GM21515 (cell line): ENCODE measurements around the gene ATP5MK.
"Not testable (repeated sequence)": the region's sequence is repeated elsewhere in the genome, so short reads cannot be mapped to it uniquely, and the experiment has no call there.

ENCODE experiments used
- ATAC-seq: cut with Tn5 transposase; IDR thresholded peaks from one replicate; pipeline ENCODE4 v1.9.1; 2021; ENCODE audit not compliant: unreplicated experiment

The ATP5MK gene, protein sequence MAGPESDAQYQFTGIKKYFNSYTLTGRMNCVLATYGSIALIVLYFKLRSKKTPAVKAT

DNA sequence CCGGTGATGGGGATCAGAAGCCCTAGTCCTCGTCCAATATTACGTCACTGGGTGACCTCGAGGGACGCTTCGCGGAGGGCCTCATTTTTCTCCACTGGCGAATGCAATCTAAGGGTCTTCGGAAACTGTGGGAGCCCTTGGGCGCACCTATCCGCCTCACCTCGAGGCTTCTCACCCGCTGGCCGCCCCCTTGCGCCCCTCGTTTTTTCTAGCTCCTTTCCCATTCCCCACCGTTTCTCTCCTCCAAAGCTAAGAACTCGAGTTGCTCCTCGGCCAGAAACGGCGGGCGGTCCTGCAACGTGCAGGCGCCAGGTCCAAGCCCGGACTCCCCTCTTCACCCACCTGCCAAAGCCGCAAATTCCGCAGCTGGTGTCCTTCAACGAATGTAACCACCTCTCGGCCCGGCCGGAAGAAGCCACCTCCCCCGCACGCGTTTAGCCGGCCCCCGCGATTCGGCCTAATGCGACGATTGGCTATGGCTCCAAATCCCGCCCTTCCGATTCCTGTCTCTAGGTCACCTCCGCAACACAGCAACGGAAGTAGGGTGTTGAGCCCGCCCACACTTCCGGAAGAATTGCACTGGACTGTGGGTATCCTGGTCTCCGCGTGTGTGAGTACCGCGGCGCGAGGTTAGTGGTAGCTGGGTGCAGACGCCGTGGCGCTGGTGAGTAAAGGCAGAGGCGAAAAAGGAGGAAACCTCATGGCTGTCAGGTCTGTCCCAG, at the start of gene ATP5MK, which contains the start of gene PDCD11:
Gene ATP5MK, minus strand, starts transcription at position 409 of the 722 bp plus-strand sequence. CDS start 4,018 bp downstream, outside the sequence.
Gene PDCD11, plus strand, starts transcription at position 560 of the 722 bp plus-strand sequence. CDS start 1,801 bp downstream, outside the sequence.
- ATAC-seq, result peak; percentile 97

DNA sequence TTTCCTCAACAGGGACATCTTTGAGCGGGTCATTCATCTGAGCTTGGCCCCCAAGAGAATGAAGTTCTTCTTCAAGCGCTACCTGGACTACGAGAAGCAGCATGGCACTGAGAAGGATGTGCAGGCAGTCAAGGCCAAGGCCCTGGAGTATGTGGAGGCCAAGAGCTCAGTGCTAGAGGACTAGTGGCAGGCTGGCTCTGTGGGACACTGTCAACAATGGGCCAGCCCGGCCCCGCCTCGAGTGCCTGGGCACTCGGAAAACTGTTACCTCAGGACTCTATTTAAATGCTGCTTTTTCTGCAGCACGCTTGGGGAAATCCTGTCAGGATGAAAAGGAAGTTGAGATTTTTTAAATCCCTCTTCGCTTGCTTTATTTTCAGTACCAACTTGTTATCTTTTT, 49.1 kb upstream of the ATP5MK start:
- no peak for ATAC-seq

DNA sequence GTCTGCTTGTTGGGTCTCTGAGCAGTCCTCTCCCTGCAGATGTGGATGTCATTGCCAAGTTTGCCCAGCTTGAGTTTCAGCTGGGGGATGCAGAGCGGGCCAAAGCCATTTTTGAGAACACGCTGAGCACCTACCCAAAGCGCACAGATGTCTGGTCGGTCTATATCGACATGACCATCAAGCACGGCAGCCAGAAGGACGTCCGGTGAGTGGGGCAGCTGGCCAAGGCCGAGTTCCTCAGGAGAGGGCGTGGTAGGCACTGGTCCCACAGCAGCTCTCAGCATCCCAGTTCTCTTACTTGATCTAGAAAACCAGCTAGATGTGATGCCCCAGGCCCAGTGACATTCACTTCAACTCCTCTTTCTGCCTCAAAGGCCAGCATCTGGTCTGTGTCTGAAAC, 48.2 kb upstream of the ATP5MK start:
- no peak for ATAC-seq

DNA sequence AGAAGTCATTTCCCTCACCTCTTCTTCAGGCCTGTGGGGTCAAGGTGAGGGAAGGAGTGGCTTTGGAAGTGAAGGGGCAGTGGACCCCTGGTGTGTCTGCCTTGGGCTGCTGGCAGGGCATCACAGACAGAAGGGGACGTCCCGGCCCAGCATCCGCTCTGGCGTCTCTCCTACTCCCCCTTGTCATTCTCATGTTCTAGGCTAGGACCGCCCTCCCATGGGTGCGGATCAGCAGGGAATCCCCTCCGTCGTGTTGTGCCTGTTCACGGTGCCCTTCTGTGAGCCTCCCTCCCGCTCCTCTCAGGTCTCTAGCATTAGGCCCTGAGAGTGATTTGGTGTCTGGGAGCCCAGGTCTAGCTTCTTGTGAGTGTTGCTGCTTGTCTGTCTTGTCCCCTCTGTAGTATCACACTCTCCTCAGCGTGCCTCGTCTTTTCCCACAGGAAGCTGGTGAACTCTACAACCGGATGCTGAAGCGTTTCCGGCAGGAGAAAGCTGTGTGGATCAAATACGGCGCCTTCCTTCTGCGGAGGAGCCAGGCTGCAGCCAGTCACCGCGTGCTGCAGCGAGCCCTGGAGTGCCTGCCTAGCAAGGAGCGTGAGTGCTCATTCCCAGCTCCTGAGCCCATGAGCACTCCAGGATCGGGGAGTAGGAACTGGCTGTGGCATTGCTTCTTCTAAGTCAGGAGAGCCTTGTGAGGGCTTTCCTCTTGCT, 47.4 kb upstream of the ATP5MK start:
- no peak for ATAC-seq

DNA sequence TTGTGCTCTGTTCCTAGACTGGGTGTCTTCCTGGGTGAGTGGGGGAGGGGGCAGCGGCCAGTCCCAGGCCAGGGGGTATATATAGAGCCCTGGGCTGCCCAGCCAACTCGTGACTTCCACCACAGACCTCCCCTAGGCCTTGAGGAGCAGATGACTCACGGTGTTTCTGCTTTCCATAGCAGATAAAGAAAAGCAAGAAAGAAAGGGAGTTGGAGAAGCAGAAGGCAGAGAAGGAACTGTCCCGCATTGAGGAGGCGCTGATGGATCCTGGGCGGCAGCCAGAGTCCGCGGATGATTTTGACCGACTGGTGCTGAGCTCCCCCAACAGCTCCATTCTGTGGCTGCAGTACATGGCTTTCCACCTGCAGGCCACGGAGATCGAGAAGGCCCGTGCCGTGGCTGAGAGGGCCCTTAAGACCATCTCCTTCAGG, 45.8 kb upstream of the ATP5MK start:
- ATAC-seq, result no peak

DNA sequence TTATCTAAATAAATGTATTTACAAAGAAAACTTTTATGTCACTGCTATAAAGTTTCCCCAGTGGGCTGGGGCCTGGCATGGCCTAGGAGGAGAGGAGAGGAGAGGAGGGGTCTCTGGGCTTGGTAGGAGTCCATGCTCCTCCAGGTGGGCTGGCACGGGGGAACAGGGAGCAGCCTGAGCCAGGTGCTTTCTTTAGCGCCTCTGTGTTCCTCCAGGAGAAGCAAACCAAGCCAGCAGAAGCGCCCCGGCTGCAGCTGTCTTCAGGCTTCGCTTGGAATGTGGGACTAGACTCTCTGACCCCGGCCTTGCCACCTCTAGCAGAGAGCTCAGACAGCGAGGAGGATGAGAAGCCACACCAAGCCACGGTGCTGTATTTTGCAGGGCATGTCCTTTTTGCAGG, 45.3 kb upstream of the ATP5MK start:
- ATAC-seq, result no peak

DNA sequence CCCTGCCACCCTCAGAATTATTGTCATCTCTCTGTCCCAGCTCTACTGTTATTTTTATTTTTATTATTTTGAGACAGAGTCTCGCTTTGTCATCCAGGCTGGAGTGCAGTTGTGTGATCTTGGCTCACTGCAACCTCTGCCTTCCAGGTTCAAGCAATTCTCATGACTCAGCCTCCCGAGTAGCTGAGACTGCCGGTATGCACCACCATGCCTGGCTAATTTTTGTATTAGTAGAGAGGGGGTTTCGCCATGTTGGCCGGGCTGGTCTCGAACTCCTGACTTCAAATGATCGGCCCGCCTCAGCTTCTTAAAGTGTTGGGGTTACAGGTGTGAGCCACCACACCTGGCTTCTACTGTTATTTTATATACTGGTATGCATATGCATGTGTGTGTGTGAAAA, 44.9 kb upstream of the ATP5MK start:
- no peak for ATAC-seq

DNA sequence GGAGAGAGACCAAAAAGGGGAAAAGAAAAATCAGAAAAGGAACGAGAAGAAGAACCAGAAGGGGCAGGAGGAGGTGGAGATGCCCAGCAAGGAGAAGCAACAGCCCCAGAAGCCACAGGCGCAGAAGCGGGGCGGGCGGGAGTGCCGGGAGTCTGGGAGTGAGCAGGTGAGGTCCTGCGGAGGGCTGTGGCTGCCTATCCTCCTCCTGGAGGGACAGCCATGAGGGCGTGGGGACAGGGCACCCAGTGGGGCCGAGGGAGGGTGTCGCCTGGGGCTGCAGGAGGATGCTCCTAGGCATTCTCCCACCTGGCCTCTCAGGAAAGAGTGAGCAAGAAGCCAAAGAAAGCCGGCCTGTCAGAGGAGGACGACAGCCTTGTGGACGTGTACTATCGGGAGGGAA, 44.1 kb upstream of the ATP5MK start:
- ATAC-seq, result no peak

DNA sequence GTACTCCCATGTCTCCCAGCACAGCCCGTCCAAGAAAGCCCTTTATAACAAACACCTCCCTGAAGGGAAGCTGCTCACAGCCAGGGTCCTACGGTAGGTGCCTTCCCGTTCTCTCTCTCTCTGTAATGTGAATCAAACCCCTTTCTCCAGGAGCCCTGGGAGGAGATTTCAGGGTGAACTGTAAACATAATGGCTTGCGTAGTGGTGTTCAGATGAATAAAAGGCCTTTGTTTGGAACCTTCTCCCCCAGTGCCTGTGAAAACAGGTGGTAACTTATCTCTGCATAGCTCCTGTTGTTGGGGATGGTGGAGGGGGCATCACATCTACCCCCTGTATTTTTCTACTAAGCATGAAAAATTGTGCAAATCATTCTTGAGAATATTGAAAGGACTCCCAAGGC, 43.5 kb upstream of the ATP5MK start:
- no peak for ATAC-seq

DNA sequence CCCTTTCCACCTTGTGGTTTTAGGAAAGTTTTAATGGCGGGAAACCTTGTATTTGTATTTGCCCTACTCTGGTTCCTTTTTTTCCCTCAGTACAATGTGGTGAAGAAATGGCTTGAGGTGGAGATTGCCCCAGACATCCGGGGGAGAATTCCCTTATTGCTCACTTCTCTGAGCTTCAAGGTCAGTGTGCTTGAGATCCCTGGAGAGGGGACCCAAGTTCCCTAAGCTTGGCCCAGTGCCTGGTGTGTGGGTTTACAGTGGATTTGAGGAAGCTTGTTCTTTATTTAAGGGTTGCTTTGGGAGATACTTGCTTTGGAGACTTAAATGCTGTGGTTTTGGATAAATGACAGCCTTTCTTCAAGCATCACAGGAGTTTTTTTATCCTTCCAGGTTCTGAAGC, 37.6 kb upstream of the ATP5MK start:
- ATAC-seq, result no peak

DNA sequence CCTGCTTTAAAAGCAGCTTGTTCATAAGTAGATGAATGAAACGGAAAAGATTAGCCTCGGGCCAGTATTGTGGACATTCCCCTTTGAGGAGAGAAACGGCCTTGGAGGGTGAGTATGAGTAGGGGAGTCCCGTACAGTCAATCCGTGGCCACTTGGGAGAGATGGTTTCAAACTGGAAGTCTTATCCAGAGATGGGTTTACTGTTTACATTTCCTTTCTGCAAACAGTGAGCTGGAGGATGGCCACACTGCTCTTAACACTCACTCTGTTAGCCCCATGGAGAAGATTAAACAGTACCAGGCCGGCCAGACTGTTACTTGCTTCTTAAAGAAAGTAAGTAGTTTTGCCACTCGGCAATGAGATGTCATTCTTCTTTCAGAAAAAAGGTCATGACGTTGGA, 35.6 kb upstream of the ATP5MK start:
- no peak for ATAC-seq

DNA sequence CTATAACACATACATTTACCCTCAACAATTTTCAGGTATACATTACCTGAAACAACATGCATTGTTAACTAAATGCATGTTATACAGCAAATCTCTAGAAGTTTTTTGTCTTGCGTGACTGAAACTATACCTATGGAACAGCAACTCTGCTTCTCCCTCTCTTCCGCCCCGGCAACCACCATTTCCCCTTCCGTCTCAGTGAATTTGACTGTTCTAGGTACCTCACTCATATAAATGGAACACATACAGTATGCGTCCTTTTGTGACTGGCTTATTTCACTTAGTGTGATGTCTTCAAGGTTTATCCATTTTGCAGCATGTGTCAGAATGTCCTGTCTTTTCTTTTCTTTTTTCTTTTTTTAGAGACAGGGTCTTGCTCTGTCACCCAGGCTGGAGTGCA, 33.4 kb upstream of the ATP5MK start:
- no peak for ATAC-seq

DNA sequence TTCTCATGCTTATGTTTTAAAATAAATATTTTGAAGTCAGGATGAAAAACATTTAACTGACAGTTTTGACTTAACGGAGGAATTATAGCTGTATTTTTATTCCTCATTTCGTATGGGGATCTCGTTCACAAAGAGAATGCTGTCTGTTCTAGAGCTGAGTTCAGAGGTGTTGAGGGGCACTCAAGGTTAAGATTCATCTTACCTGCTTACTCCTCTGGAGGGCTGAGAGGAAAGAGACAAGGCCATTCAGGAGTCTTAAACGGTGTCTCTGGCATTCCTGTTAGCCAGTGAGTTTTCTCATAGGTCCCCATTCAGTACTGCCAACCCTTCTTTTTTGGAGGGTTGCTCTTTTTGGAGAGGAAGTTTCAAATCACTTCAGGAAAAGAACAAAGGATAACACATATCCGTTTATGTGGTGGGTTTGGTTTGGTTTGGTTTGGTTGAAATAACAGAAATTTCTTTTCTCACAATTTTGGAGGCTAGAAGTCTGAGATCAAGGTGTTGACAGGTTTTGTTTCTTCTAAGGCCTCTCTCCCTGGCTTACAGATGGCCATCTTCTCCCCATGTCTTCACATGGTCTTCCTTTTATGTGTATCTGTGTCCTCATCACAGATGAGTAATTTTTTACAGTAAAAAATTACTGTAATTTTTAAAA, 32.8 kb upstream of the ATP5MK start:
- no peak for ATAC-seq

DNA sequence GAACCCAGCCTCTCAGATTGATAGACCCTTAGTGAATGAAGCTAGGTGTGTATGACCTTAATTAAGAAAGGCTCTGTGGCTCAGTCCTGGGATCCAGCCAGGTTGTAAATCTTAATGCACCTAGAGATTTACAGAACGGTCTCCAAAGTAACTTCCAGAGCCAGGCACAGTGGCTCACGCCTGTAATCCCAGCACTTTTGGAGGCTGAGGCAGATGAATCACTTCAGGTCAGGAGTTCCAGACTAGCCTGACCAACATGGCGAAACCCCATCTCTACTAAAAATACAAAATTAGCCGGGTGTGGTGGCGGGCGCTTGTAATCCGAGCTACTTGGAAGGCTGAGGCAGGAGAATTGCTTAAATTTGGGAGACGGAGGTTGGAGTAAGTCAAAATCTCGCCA, 31.6 kb upstream of the ATP5MK start:
- no peak for ATAC-seq

DNA sequence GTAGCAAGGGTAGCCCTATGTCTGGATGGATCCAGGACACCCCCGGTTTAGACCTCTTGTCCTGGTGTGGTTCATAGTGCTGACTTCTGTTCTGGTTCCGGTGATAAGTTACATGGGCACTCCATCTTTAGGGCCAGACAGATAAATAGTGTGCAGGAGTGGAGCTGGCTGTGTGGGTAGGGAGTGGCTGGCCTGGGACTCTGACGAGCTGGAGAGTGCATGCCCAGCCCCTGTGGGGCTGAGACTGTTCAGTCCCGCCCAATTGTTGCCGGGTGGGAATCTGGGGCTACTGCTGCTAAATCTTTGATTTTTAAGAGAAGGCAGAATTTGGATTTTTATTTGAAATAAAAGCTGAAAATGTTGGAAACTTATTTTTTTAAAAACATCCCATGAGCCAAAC, 27.5 kb upstream of the ATP5MK start:
- no peak for ATAC-seq

DNA sequence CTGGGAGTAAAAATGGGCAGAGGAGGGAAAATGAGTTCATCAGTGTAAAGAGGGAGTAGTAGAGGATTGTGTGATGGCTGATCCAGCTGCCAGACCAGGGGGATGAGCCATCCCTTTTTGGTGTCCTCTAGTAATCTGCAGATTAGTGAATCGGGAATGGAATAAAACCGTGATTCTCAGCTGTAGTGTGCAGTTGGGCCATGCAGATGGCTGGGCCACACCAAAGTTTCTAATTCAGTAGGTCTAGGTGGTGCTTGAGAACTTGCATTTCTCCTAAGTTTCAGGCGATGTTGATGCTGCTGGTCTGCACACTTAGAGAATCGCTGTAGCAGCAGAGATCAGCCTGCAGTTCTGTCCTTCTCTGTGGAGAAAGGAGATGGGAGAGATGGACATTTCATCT, 22.8 kb upstream of the ATP5MK start:
- ATAC-seq, result no peak

DNA sequence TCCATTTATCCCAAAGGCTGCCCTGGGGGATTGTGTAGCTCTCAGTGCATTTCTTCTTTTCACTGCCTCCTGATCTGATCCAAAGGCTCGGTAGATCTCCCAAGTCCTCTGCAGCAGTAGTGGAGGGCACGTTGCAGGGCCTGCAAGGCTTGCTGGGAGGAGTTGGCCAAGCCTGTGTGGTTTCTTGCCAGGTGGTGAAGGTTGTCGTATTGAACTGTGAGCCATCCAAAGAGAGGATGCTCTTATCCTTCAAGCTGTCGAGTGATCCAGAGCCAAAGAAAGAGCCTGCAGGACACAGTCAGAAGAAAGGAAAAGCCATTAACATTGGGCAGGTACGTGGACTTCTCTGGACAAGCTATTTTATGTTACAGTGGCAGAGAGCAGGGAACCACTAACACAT, 21.3 kb upstream of the ATP5MK start:
- no peak for ATAC-seq

DNA sequence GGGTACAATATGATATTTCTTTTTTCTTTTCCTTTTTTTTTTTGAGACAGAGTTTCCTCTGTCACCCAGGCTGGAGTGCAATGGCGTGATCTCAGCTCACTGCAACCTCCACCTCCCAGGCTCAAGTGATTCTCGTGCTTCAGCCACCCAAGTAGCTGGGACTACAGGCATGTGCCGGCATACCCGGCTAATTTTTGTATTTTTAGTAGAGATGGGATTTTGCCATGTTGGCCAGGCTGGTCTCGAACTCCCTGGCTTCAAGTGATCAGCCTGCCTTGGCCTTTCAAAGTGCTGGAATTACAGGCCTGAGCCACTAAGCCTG, 20.8 kb upstream of the ATP5MK start:
- not testable (repeated sequence) for ATAC-seq

DNA sequence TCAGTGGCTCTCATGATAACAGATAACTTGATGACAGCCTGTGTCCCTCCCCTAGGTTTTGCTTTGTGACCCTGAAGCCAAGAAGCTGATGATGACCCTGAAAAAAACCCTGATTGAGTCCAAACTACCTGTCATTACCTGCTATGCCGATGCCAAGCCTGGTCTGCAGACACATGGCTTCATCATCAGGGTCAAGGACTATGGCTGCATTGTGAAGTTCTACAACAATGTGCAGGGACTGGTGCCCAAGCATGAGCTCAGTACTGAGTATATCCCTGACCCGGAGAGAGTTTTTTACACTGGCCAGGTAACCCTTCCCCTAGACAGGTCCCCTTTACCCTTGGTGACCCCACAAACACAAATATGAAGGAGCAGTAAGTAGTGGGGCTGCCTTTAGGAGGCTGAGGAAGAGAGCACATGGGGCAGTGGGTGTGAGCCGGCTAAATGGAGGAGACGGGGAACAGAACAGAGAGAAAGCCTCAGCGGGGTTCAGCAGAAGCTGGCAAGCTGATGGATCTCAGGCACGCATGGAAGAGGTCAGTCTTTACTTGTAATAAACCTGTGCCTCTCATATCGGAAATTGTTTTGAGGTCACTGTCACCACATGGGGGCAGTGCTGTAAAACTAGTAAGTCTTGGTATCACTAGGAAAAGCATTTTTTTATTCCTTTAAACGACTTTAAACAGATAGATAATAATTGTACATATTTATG, 20.3 kb upstream of the ATP5MK start:
- ATAC-seq, result no peak

DNA sequence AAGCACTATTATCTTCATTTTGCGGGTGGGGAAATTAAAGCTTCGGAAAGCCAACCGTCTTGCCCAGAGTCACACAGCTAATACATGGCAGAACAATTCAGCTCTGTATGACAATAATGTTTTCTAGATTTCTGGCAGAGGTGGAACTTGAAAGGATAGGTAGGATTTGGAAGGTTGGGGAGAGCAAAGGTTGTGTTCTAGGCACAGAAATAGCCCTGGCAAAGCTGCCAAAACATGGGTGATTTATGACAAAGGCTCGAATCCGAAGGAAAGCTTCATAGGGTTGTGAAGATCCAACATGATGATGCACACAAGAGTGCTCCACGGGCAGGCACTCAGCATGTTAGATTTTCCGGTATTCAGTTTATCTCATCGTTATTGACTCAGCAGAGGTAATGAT, 19.3 kb upstream of the ATP5MK start:
- ATAC-seq, result no peak

DNA sequence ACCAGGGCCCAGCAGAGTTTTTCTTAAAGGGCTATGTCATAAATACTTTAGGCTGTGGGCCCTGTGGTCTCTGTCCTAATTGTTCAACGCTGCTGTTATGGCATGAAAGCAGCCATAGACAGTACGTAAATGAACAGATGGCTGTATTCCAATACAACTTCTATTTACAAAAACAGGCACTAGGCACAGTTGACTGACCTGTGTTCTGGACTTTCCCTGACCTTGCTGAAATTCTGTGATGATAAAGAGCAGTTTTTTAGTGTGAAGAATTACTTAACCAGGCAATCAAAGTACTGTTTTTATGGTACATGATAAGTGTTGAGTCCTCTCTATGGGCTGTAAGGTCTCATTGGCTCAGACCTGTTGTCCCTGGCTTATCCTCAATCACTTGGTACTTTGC, 17.3 kb upstream of the ATP5MK start:
- ATAC-seq, result no peak
